GM19328 (cell line): Measurements from ENCODE around the gene JDP2.

ENCODE experiments used
- ATAC-seq: cut with Tn5 transposase; IDR thresholded peaks from one replicate; pipeline ENCODE4 v1.9.1; 2021; ENCODE audit warnings: mild to moderate bottlenecking, moderate library complexity; ENCODE audit not compliant: unreplicated experiment

JDP2 gene

DNA sequence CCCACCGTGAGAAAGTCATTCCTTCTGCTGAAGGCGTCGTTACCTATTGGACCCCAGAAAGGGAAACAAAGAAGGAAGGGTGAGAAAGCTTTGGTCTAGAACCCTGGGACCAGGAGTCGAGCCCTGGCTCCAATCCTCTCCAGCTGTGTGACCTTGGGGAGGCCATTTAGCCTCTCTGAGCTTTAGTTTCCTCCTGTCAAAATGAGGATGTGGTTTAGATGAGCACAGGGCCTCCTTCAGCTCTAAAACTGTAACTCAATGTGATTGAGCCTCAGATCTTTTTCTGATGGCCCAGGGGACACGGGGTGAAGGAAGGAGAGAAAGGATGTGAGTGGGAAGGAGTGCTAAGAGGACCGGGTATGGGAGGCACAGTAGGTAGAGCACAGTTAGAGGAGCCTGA, 7.7 kb downstream of the JDP2 start:
- no peak for ATAC-seq

- ATAC-seq: no peak
Measured at GRCh38 chr14:75437201-75438143, 9.7 kb downstream of the JDP2 start.

DNA sequence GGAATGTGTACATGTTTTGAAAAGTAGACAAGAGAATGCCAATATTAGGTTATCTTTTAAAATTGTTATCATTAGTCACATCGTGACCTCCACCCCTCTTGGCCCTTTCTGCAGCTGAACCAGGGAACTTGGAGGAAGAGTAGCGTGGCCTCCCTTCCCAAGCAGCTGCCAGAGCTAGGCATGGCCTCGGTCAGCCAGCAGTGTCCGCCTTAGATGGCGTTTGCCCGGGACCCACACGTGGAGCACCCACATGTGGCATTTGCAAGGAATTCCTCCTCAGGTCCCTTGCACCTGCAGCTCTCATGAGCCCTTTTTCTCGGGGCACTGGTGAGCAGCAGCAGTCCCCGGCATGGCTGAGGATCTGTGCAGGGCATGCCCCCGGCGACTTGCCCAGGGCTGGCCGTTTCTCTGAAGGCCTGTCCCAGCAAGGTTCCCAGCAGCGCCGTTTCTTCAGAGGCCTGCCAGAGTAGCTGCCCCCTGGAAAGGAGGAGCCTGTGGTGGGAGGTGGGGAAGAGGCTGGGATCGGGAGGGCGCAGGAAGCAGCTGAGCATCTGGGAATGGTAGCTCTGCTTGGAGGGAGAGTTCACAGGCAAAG, 10.8 kb downstream of the JDP2 start:
- ATAC-seq: no peak

GRCh38 chr14:75439989-75440388, 12.2 kb downstream of the JDP2 start:
- ATAC-seq: no peak

- ATAC-seq: no peak
Measured at GRCh38 chr14:75440733-75441477, 13.1 kb downstream of the JDP2 start.

DNA sequence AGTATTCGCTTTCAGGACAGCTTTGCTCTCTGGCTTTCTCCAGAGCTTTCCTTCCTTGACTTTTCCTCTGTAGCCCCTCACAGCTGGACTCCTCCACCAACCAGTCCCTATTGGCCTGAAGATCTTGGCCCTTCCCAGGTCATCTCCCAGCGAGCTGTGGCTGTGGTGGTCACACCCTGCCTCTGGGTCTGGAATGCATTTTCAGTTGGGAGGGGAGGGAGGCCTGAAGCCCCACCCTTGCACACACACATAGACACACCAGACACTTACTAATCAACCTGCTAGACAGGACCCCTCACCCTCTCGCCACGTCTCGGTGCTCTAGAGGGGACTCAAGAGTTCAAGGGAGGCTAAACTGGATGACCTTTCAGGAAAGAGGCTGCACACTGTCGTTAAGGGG, 13.9 kb downstream of the JDP2 start:
- no peak for ATAC-seq

GRCh38 chr14:75442166-75442565, 14.3 kb downstream of the JDP2 start:
- no peak for ATAC-seq

- no peak for ATAC-seq
Measured at GRCh38 chr14:75442642-75443041, 14.8 kb downstream of the JDP2 start.

DNA sequence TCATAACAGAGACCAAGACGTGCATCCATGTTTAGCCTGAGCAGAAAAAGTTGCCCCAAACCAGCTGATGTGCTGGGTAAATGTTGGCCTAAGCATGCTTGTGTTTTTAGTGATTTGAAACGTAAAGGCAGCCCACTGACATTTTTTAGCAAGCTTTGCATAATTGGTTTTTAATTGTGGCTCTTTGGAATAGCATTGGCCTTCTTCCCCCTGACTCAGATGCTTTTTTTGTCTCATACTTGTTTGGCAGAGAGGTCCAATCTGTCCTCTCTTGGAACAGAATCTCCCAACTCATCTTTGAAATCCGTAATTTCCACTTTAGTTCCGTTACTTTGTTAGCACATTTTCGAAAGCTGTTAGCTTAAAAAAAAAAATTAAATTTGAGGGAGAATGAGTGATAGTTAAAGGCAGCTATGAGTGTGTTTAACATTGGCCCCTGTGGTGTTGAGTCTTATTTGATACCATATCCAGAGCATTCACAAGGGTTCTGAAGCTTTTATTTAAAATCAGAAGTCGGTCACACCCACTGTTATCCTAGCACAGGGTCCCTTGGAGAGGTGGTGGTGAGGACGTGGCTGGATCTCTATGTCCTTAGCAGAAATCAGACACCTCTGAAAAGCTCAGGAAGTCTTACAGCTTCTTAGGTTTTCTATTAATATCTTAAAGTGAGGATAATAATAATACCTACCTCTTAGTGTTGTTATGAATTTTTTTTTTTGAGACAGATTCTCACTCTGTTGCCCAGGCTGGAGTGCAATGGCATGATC, 15.6 kb downstream of the JDP2 start:
- no peak for ATAC-seq

DNA sequence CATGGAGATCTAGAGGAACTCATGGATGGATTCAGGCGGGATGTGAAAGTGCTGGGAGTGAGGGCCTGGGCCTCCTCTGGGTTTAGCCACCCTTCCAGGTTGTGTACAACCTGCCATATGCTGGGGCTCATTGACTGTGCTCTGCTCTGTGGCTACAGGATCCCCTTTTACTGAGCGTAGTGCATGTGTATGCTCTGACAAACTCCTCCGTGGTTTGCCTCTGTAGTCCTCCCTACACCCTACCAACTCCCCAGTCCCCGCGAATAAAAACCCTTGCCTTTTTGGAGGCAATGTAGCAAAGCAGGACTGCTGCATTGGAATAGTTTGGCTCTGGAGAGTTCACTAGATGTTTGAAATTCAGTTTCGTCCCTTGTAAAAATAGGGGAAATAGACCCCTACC, 17.4 kb downstream of the JDP2 start:
- no peak for ATAC-seq

GRCh38 chr14:75445963-75446362, 18.1 kb downstream of the JDP2 start:
- no peak for ATAC-seq

DNA sequence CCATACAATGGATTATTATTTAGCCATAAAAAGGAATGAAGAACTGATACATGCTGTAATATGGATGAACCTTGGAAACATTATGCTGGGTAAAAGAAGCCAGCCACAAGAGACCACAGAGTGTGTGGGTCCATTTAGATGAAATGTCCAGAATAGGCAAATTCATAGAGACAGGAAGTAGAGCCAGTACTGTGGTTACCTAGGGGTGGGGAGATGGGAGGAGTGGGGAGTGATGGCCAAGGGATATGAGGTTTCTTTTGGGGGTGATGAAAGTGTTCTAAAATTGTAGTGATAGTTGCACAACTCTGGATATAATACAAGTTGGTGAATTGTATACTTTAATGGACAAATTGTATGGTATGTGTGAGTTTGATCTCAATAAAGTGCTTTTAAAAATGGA, 18.6 kb downstream of the JDP2 start:
- no peak for ATAC-seq

- ATAC-seq: no peak
Measured at GRCh38 chr14:75448209-75448608, 20.4 kb downstream of the JDP2 start.

GRCh38 chr14:75449036-75449435, 21.2 kb downstream of the JDP2 start:
- no peak for ATAC-seq

GRCh38 chr14:75449696-75450095, 21.9 kb downstream of the JDP2 start:
- ATAC-seq: no peak

- ATAC-seq: no peak
Measured at GRCh38 chr14:75450381-75451276, 22.8 kb downstream of the JDP2 start.

- no peak for ATAC-seq
Measured at GRCh38 chr14:75452324-75452723, 24.5 kb downstream of the JDP2 start.

DNA sequence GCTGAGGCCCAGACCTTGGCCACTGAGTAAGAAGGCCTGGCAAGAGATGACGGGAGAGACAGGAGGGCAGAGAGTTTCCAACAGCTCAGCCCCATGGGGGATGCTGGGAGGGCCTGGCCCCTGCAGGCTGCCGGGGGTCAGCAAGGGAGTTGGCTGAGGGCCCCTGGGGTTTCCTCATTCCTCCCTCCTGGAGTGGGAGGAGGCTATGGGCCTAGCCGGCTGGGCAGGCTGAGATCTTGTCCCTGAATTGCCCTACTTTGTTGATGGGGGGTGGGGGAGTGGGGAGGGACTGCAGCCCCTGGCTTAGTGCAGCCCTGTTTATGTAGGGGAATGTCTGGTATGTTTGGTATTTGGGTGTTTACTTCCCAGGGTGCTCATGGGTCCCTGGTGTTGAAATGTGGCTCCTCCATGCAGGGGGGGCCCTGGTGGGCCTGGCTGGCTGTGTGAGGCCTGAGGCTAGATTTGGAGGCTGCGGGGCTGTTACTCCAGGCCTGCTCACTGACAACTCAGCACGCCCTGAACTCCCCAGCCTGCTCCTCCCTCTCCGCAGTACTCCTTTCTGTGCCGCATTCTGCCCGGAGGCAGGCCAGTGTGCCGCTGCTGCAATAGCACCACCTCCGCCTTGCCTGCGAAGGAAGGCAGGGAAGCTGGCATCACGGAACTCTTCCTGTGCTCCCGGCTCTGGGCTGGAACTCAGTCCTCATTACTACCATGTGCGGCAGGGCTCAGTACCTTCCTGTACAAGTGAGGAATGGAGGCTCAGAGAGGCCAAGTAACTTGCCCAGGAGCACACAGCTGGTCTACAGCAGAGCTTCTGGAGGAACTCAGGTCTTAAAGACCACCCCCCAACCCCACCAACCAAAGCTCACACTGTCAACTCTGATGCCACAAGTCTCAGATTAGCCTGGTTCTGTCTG, 25.3 kb downstream of the JDP2 start:
- ATAC-seq: no peak
